Measurements from ENCODE around the gene ELL. TPM values are rescaled to one million over a fixed set of nuclear protein-coding genes. Genes with fewer than 3 reads are reported as not detected.

The ELL gene
- total and polyA plus RNA-seq, 9 of the 15 experiments (the other 6 are each of a cell fraction or from before 2014, with no cell fraction given): 0.24 to 22.5 (median 4.1) TPM

DNA sequence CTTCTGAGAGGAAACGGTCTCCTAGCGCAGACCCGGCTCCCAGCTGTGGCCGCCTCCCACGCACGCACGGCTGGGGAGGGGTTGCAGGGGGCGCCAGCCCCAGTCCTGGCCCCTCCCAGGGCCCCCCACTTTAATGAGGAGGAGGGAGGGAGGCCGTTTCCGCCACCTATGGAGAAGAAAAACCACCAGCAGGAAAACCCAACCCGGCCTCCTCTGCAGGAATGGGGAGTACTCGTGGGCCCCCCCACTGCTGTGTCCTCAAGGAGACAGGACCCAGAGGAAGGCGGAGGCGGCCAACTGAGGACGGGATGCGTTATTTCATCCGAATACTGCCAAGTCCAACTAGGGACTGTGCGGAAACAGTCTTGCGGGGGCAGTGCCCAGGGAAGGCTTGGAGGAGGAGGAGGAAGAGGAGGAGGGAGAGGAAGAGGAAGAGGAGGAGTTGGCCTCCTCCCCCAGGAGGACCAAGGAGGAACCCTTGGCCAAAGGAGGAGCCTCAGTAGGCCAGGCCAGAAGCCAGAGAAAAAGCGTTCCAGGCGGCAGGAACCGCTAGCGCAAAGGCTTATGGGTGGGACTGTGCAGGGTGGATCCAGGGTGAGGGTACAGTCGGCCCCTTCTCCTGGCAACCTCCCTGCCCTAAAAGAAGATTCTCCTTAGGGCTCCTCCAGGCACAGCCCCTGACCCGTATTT is 106.5 kb downstream of the ELL start (continued):
- TF ChIP-seq ZNF445 (CRISPR knock-in tag; IDR thresholded peaks at IDR 0.05; ENCODE audit: low read depth) (no peak), KDM5B (IDR thresholded peaks at IDR 0.05; ENCODE audit: insufficient replicate concordance, low read depth, low read length) (peak; percentile 31), ZBTB2 (IDR thresholded peaks at IDR 0.05) (peak; percentile 90), DLX4 (CRISPR knock-in tag; IDR thresholded peaks at IDR 0.05) (no peak), HMBOX1 (IDR thresholded peaks at IDR 0.05) (no peak), TRIM24 (IDR thresholded peaks at IDR 0.05) (0 out of 4 replicates have a peak, but pooled peaks of 1 of the 2 experiments have one; percentile 25), HES1 (IDR thresholded peaks at IDR 0.05; ENCODE audit: low read depth) (no peak), MLX (CRISPR knock-in tag; conservative IDR thresholded peaks at IDR 0.05) (no peak), MCM3 (IDR thresholded peaks at IDR 0.05) (no peak), RFX5 (IDR thresholded peaks at IDR 0.05; ENCODE audit: low read depth, low read length) (no peak), ZEB2 (IDR thresholded peaks at IDR 0.05) (no peak), BRCA1 (IDR thresholded peaks at IDR 0.05) (no peak), BRCA1 (CRISPR knock-in tag; IDR thresholded peaks at IDR 0.05) (no peak), CREM (IDR thresholded peaks at IDR 0.05; ENCODE audit: low read depth) (peak; percentile 63), ZNF384 (IDR thresholded peaks at IDR 0.05; ENCODE audit: low read depth, low read length) (no peak), CEBPZ (IDR thresholded peaks at IDR 0.05; ENCODE audit: borderline replicate concordance, low read depth, low read length) (no peak)
- TF ChIP-seq, protein P1, sequence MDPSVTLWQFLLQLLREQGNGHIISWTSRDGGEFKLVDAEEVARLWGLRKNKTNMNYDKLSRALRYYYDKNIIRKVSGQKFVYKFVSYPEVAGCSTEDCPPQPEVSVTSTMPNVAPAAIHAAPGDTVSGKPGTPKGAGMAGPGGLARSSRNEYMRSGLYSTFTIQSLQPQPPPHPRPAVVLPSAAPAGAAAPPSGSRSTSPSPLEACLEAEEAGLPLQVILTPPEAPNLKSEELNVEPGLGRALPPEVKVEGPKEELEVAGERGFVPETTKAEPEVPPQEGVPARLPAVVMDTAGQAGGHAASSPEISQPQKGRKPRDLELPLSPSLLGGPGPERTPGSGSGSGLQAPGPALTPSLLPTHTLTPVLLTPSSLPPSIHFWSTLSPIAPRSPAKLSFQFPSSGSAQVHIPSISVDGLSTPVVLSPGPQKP (CRISPR knock-in tag; IDR thresholded peaks at IDR 0.05): no peak
- TF ChIP-seq, protein P2, sequence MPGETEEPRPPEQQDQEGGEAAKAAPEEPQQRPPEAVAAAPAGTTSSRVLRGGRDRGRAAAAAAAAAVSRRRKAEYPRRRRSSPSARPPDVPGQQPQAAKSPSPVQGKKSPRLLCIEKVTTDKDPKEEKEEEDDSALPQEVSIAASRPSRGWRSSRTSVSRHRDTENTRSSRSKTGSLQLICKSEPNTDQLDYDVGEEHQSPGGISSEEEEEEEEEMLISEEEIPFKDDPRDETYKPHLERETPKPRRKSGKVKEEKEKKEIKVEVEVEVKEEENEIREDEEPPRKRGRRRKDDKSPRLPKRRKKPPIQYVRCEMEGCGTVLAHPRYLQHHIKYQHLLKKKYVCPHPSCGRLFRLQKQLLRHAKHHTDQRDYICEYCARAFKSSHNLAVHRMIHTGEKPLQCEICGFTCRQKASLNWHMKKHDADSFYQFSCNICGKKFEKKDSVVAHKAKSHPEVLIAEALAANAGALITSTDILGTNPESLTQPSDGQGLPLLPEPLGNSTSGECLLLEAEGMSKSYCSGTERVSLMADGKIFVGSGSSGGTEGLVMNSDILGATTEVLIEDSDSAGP (CRISPR knock-in tag; IDR thresholded peaks at IDR 0.05): no peak
